ENCODE data around the gene CDK5RAP3.

GRCh38 chr17:47941246-47942095, 29.4 kb upstream of the CDK5RAP3 start, which contains the start of gene PNPO:
- TF ChIP-seq, protein P1, sequence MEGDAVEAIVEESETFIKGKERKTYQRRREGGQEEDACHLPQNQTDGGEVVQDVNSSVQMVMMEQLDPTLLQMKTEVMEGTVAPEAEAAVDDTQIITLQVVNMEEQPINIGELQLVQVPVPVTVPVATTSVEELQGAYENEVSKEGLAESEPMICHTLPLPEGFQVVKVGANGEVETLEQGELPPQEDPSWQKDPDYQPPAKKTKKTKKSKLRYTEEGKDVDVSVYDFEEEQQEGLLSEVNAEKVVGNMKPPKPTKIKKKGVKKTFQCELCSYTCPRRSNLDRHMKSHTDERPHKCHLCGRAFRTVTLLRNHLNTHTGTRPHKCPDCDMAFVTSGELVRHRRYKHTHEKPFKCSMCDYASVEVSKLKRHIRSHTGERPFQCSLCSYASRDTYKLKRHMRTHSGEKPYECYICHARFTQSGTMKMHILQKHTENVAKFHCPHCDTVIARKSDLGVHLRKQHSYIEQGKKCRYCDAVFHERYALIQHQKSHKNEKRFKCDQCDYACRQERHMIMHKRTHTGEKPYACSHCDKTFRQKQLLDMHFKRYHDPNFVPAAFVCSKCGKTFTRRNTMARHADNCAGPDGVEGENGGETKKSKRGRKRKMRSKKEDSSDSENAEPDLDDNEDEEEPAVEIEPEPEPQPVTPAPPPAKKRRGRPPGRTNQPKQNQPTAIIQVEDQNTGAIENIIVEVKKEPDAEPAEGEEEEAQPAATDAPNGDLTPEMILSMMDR (conservative IDR thresholded peaks at IDR 0.05; ENCODE audit: low read depth in 2 of 2): no peak
- TF ChIP-seq EZH2 (IDR thresholded peaks at IDR 0.05; ENCODE audit: low read depth, unreplicated experiment): no peak
- no peak for TF ChIP-seq EZH2phosphoT487 (IDR thresholded peaks at IDR 0.05; ENCODE audit: unreplicated experiment)
